HG02852 (cell line): ENCODE measurements around the gene TSEN15.

Experiments used
- ATAC-seq: cut with Tn5 transposase; IDR thresholded peaks from one replicate; pipeline ENCODE4 v1.9.1; 2021; ENCODE audit warnings: mild to moderate bottlenecking, moderate library complexity; ENCODE audit not compliant: unreplicated experiment

TSEN15 gene

GRCh38 chr1:184051485-184052193, at the start of gene TSEN15:
TSEN15 (plus strand) TSS chr1:184051730; CDS start chr1:184051756, 26 bp downstream.
- peak; percentile 97 for ATAC-seq

DNA sequence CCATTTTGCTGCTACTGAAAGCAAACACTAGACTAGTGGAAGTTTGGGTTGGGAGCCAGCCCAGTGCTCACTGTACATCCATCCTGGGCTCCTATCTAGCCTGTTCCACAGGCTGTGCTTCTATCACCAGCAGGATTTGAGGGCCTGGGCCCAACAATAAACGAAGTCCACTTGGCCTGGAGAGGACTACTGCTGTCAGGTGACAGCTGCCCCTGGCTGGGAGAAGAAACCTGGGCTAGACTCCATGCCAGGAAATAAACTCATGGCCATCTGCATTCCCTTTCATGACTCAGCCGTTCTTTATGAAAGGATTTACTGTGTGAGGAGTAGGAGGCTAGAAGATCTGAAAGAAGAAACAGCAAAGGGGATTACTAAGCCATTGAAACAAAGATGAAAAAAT, 49.5 kb upstream of the TSEN15 start:
- ATAC-seq, result no peak

DNA sequence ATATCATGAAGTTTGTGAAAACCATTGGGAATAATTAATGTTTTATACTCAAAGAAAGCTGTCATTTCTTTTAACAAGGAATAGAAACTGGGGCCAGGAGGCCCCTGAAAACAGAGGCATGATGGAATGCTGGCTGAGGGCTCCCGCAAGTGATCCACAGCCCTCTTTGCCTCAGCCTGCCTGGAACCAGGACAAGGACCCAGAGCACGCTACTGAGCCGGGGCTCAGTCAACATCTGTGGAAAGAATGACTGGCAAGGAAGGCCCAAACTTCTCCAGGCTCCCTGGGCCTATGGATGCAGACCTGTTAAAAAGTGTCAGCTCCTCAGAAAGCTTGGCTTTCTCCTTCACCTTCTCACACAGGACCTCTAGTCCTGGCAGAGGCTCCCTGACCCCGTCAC, 46.6 kb upstream of the TSEN15 start:
- no peak for ATAC-seq

GRCh38 chr1:184005506-184005905, 46.0 kb upstream of the TSEN15 start:
- no peak for ATAC-seq

- ATAC-seq, result no peak
Measured at GRCh38 chr1:184010788-184011187, 40.7 kb upstream of the TSEN15 start.

- no peak for ATAC-seq
Measured at GRCh38 chr1:184012187-184012586, 39.3 kb upstream of the TSEN15 start.

- no peak for ATAC-seq
Measured at GRCh38 chr1:184014271-184014670, 37.3 kb upstream of the TSEN15 start.

DNA sequence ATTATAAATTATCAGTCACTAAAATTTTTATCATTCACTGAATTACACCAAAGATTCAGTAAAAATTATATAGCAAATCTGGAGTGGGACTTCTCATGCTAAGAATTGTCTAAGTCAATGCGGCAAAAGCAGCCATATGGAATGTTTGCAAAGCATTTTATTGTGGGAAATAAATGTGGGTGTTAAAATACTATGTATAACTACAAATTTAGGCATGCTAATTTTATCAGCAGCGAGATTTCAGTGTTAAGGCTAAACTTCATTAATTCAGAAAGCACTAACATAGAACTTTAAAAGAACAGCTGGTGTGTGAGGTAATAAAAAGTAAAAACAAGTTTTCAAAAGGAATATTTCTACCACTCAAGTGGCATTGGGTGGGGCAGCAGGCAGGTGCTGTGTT, 35.4 kb upstream of the TSEN15 start:
- ATAC-seq, result no peak

GRCh38 chr1:184017306-184017705, 34.2 kb upstream of the TSEN15 start:
- ATAC-seq, result no peak

- ATAC-seq, result no peak
Measured at GRCh38 chr1:184018622-184019021, 32.9 kb upstream of the TSEN15 start.

DNA sequence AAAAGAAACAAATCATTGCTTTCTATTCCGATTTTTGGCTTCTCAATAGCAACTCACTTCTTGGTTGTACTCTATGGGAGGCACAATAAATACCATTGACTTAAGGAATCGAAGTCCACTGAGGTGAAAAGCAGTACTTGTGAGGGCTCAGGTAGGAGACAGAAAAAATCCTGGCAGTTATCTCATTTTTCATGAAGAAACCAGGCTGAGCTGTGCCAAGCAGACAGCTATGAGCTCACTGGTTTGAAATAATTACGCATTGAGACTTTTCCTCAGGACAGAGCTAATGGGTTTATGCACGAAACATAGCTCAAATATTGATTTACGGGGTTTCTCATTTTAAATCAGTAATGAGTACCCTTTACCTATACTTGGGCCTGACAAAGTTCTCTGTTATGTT, 32.5 kb upstream of the TSEN15 start:
- ATAC-seq, result no peak

- ATAC-seq, result no peak
Measured at GRCh38 chr1:184019506-184019905, 32.0 kb upstream of the TSEN15 start.

DNA sequence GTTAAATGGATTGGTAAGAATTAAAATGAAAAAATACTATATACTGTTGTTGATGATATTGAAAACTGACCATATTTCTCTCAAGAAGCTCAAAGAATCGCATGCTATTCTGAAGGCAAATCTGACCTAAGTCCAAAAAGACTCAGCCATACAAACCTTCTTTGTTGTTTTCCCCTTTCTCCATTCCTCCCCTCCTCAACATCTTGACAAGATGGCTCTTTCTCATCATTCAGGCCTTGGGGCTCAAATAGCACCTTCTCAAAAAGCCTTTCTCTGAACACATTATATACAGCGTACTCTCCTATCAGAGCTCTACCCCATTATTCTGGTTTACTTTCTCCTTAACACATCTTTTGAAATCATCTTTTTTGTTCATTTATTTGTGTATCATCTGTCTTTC, 31.2 kb upstream of the TSEN15 start:
- ATAC-seq, result no peak

DNA sequence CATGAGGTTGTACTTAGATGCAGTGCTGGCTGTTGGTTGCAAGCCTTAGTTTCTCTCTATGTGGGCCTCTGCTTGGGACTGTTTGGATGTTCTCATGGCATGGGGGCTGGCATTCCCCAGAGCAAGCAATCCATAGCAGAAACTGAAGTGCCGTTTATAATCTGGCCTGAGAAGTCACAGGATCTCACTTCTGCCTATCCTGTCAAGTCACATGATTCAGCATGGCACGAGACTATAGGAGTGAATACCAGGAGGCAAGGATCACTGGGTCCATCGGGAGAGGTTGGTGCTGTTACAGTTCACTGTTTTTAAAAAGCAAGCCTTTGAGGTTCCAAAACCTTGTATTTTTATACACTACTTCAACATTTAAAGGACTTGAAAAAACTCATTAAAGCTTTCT, 30.7 kb upstream of the TSEN15 start:
- ATAC-seq, result no peak

- no peak for ATAC-seq
Measured at GRCh38 chr1:184021728-184022127, 29.8 kb upstream of the TSEN15 start.

DNA sequence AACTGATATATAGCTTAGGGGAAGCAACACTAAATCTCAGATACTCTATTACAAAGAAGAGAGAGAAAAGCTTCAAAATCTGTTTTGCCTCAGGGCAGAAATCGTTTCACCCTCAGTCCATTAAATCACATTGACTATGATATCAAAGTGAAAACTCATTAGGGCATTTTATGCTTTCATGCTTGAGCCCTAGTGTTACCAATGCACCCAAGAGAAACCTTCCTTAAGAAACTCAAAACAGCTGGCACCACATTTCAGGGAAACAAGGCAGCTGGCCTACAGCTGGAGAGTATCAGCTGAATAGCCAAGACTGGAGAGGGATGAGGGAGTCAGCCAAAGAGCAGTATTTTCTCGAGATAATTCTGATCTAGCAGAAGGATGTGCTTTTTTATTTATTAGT, 28.9 kb upstream of the TSEN15 start:
- ATAC-seq, result no peak

- no peak for ATAC-seq
Measured at GRCh38 chr1:184023171-184023570, 28.4 kb upstream of the TSEN15 start.

DNA sequence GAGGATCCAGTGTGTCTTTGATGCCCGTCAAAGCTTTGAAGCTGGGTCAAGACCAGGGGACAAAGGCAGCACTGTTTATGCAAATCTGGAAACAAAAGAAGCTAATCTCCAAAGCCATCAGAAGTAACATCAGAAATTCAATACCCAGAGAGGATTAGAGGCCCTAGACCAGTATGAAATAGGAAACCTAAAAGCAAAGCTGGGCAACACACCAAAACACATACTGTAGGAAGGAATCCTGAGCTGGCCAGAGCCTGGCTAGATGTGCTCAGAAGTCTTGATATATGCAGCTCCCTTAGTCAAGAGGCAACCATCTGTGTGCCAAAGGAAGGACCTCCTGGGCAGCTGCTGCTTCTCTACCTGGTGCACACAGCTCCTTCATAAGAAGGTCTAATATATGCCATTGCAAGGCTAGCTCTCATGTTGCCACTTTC, 26.3 kb upstream of the TSEN15 start:
- ATAC-seq, result no peak

- no peak for ATAC-seq
Measured at GRCh38 chr1:184027826-184028695, 23.5 kb upstream of the TSEN15 start.

- no peak for ATAC-seq
Measured at GRCh38 chr1:184028854-184029623, 22.5 kb upstream of the TSEN15 start.

DNA sequence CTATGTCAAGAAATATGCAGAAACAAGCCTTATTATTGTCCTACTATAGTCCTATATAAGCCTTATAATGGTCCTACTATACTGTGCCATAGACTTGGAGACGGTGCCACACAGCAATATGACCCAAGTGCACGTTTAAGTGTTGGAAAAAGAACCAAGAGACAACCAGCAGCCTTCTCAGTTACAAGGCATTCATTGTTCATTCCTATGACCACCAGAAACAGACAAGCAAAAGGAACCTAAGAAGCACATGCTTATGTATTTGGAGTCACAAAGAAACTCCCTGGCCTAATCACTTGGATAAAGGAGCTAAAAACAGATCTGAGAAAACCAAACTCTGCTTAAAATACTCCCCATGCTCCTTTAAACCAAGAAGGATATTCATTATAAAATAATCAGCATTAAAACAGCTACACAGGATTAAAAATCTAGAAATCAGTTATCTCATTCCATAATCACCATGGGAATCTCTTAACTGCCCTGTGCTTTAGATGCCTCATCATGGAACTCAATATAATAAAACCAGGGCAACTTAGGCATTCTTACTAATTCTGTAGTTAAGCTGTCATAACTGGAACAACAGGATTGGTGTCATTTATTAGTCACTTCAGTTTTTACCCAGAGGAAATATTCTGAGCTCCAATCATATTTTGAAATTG, 21.0 kb upstream of the TSEN15 start:
- no peak for ATAC-seq
